Fibroblast of skin of left biceps (primary cell): ENCODE measurements around the gene SKI.
"Not testable (repeated sequence)": the region's sequence is repeated elsewhere in the genome, so short reads cannot be mapped to it uniquely, and the experiment has no call there.

Experiments
- DNase-seq, 2 experiments: peaks; one replicate each; pipeline ENCODE4 v3.0.0-alpha.2; 2013; ENCODE audit warnings: low read depth in 2 of 2

Gene SKI

DNA sequence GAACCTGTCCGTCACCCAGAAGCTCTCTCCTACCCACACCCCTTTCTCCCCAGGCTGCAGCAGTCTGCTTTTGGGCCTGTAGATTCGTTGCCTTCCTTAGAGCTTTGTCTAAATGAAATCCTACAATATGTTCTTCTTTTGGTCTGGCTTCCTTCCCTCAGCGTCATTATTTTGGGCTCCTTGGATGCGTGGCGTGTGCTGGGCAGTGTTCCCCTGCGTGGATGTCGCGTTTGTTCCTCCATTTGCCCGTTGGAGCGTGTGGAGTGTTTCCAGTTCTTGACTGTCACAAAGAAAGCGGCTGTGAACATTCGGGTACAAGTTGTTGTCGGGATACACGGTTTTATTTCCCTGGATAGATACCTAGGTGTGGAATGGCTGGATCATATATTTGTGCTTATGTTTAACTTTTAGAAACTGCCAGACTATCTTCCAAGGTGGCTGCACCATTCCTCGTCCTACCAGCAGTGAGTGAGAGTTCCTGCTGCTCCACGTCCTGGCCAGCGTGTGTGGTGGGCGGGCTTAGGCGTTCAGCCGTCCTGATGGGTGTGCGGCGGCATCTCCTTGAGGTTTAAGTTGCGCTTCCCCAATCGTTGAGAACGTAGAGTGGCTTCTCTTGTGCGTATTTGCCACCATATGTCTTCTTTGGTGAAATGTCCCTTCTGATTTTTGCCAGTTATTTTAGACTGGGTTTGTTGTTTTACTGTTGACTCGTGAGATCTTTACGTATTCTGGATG, 31.7 kb downstream of the SKI start:
- no peak for DNase-seq

GRCh38 chr1:2260470-2260869, 32.4 kb downstream of the SKI start:
- not testable (repeated sequence) for DNase-seq

DNA sequence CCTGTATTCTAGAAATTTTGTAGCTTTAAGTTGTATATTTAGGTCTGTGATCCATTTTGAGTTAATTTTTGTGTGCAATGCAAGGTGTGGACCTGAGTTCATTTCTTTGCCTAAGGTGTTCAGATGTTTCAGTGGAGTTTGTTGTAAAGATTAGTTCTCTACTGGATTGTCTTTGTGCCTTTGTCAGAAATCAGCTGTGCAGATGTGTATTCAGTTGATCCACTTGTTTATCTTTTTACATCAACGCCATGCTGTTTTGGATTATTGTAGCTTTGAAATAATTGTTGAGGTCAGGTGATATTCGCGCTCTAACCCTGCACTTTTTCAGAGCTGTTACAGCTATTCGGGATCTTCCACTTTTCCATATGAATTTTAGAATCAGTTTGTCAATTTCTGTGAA, 32.8 kb downstream of the SKI start:
- no peak for DNase-seq

DNA sequence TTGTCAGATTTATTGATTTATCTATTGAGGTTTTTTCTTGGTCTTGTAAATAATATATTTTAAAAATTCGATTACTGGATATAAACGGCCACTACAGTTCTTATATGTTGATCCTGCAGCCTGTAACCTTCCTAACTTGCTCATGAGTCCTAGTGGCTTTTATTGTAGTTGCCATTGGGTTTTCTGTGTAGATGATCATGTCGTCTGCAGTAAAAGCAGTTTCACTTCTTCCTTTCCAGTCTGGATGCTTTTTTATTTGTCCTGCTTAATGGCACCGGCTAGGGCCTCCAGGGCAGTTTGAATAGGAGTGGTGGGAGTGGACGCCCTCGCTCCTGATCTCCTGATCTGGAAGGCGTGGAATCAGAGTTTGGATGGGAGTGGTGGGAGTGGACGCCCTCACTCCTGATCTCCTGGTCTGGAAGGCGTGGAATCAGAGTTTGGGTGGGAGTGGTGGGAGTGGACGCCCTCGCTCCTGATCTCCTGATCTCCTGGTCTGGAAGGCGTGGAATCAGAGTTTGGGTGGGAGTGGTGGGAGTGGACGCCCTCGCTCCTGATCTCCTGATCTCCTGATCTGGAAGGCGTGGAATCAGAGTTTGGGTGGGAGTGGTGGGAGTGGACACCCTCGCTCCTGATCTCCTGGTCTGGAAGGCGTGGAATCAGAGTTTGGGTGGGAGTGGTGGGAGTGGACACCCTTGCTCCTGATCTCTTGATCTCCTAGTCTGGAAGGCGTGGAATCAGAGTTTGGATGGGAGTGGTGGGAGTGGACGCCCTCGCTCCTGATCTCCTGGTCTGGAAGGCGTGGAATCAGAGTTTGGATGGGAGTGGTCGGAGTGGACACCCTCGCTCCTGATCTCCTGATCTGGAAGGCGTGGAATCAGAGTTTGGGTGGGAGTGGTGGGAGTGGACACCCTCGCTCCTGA, 33.6 kb downstream of the SKI start:
- not testable (repeated sequence) for DNase-seq

DNA sequence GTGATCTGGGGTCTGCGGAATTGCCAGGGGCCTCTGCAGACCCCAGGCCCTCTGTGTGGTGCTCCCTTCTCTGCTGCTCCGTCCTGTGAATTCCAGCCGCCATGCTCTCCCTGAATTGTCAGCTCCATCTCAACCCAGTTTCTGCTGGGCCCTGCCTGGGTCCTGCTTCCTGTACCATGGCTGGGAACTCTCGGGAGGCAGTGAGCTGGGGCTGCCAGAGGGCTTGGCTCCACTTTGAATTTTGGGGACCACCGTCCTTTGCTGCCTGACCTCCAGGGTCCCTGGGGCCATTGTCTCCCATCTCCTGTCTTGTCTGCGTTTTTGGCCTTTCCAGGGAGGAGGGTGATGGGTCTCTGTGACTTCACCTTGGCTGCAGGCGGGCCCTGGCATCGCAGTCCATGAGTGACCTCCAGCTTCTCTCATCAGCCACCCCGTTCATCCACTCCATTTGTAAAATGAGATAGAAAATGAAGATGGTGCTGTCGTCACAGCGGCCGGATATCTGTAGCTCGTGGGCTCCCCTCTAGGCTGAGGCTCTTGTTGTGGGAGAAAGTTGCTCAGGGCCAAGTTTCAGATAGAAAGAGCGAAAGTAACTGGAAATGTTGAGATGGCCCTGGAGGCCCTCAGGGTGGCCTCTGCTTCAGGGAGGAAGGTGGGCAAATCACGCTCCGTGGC, 38.3 kb downstream of the SKI start:
- DNase-seq: no peak

- no peak for DNase-seq
These were observed 39.1 kb downstream of the SKI start for GRCh38 chr1:2267051-2267830.

GRCh38 chr1:2267862-2268261, 39.7 kb downstream of the SKI start:
- DNase-seq: no peak

GRCh38 chr1:2268285-2269056, 40.4 kb downstream of the SKI start:
- no peak for DNase-seq

DNA sequence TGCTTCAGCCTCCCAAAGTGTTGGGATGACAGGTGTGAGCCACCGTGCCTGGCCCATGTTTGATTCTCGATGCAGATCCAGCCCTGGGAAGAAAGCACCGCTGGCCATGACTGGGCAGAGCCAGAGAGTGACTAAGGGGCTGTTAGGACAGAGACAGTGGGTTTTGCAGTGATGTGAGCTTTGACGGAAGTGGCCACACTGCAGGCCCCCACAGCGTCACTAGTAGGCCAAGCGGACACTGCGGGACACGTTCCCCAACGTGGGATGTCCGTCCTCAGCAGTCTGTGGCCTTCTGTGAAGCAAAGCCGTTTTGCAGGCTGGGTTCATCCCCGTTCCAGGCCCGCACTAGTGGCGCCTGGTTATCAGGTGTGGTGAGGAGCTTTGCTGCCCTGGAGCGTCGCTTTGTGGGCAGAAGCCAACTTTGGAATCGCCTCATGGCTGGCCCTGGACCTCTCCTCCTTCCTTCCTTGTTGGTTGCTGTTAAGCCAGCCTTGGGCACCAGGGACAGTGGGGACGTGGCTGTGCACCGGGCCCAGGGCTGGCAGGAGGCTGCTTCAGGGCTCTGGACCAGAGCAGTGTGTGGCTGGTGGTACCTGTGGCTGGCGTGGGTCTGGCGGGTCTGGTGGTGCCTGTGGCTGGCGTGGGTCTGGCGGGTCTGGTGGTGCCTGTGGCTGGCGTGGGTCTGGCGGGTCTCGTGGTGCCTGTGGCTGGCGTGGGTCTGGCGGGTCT, 41.2 kb downstream of the SKI start:
- DNase-seq: no peak

GRCh38 chr1:2269922-2270259, 41.8 kb downstream of the SKI start:
- no peak for DNase-seq

DNA sequence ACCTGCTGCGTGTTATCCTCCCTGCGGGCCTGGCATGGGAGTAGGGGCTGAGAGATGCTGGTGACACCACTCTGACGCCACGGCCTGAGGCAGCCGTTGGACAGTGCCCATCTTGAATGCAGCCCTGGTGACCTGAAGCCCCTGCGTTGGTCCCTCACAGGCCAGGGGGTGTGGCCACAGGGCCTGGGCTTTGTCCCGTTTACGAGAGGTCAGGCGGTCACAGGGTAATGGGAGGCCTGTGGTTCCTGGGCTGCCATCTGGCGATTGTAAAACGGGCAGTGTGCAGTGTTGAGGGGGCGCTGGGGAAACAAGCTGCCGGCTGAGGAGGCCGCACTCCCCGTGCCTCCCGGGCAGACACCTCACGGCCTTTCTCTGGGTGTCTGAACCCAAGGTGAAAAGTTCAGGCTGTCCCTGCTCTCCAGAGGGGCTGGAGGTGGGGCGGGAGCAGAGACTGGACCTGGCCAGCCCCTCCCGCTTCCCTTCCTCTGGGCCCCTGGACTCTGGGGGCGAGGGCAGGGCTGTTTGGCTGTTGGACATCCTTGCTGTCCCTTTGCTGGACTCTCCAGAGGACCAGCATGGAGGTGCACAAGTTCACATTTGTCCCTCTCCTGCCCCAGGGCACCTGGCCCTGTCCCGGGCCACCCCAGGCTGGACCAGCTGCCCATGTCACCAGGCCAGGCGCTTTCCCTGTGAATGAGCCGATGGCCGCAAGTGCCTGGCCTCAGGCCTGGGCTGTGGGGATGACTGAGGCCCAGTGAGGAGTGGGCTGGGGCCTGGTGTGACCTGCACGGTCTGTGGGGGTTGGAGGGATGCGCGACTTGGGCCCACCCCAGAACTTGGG, 42.4 kb downstream of the SKI start:
- no peak for DNase-seq

GRCh38 chr1:2271211-2271721, 43.1 kb downstream of the SKI start:
- DNase-seq: no peak

- no peak for DNase-seq
These were observed 43.9 kb downstream of the SKI start for GRCh38 chr1:2271841-2272655.

- no peak for DNase-seq
These were observed 44.7 kb downstream of the SKI start for GRCh38 chr1:2272686-2273400.

DNA sequence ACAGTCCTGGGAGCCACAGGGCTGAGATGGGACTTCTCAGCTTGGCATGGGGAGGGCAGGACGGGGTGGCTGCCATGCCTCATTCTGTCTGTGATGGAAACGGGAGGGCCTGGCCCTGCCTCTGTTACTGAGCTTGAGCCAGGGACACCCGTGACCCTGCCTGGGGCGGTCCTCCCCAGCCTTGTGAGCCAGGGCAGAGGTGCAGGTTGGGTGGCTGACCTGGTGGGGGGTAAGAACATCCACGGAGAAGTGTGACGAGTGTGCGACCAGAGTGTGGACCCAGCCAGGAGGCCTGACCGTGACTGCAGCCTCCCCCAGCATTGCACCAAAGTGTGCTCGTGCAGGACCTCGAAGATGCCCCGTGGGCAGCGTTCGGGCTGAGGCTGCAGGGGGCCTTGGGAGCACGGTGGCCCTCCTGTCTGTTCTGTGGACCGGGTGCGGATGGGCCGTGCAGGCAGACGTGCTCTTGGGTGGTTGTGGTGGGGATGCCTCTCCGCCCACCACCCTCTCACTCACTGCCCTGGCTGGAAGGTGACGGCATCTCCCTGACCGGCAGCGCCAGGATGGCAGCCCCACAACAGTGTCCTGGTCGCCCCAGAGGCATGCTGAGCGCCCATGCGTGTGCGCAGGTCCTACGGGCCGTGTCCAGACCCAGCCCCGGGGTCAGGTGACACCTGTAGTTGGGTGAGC, 45.4 kb downstream of the SKI start:
- DNase-seq: no peak

- DNase-seq: no peak
These were observed 46.3 kb downstream of the SKI start for GRCh38 chr1:2274231-2274928.
